ENCODE measurements around the gene TGFBR1.

TGFBR1 gene

DNA sequence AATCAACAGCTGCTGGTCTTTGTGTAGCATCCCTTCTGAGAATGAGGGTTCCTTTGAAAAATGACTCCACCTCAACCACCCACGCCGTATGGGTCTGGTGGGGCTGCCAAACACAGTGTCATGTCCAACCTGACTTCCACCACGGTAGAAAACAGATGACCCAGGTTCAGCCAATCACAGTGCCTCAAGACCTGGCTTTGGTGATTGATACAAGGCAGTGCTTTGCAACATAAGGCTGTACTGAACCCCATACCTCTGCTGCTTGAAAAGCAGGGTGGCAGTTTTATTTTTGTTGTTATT lies 11.5 kb upstream of the TGFBR1 start:
- TF ChIP-seq, protein P1, sequence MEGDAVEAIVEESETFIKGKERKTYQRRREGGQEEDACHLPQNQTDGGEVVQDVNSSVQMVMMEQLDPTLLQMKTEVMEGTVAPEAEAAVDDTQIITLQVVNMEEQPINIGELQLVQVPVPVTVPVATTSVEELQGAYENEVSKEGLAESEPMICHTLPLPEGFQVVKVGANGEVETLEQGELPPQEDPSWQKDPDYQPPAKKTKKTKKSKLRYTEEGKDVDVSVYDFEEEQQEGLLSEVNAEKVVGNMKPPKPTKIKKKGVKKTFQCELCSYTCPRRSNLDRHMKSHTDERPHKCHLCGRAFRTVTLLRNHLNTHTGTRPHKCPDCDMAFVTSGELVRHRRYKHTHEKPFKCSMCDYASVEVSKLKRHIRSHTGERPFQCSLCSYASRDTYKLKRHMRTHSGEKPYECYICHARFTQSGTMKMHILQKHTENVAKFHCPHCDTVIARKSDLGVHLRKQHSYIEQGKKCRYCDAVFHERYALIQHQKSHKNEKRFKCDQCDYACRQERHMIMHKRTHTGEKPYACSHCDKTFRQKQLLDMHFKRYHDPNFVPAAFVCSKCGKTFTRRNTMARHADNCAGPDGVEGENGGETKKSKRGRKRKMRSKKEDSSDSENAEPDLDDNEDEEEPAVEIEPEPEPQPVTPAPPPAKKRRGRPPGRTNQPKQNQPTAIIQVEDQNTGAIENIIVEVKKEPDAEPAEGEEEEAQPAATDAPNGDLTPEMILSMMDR (IDR thresholded peaks at IDR 0.05) = no peak

DNA sequence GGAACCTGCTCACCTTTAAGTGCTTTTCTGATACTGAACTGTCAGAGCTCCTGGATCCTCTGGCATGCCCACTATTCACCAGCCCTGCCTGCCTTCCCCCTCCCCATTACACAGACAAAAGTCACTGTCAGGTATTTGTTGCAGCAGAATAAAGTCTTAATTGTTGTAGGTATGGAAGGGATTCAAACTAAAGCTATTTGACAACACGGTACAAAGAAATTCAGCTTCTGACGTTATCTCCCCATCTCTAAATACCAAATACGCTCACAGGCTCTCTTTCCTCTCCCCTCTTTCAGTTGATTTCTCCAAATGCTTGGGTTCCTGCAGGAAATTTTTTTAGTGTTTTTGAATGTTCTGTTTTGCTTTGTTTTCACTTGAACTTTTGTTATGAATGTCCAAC lies 9.3 kb upstream of the TGFBR1 start:
- TF ChIP-seq, protein P1 (IDR thresholded peaks at IDR 0.05) = no peak

DNA sequence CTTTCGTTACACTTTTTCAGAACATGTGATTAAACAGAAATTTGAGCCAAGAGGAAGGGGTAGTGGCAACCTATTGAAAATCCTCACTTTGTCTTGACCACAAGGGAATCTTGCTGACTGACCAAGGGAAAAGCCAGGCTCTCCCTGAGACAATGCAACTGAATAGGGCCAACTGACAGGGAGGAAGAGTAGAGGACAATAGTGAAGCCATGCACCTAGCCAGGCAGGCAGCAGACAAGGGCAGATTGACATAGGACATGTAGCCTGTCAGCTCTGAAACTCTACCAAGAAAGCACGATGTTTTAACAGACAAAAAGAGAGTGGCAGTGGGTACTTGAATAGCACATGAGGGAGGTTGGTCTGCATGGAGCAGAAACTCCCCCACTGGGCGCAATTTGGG lies 8.5 kb upstream of the TGFBR1 start:
- TF ChIP-seq, protein P1 (IDR thresholded peaks at IDR 0.05) = no peak

DNA sequence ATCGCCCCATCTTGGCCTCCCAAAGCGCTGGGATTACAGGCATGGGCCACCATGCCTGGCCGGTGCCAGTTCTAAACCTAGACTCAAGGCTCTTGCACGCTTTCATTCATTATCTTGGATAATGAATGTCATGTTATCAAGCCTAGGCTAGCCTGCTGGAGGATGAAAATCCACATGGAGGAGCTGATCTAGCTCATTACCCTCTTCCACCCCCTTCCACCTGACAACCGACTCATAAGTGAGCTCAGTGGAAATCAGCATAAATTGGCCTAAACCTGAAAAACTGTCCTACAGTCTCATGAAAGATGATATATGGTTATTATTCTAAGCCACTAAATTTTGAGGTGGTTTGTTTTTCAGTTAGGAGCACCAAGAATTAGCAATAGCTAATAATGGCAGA lies 3.6 kb upstream of the TGFBR1 start:
- TF ChIP-seq, protein P1 (IDR thresholded peaks at IDR 0.05) = no peak

DNA sequence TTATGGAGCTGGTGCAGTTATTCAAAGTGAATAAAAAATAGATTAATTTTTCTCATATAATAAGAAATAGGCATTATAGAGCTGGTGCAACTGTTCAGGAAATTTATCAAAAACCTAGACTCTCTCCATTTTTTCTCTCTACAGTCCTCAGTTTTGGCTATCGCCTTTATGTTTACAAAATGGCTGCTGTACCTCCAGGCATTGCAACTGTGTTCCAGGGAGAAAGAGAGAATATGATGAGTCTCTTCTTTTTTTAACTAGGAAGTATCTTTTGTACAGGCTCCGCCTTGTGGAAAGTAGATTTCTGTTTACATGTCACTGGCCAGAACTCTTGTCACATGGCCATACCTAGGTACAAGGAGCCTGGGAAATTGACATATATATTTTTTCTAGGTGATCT lies 3.1 kb upstream of the TGFBR1 start:
- TF ChIP-seq, protein P1 (IDR thresholded peaks at IDR 0.05) = no peak

DNA sequence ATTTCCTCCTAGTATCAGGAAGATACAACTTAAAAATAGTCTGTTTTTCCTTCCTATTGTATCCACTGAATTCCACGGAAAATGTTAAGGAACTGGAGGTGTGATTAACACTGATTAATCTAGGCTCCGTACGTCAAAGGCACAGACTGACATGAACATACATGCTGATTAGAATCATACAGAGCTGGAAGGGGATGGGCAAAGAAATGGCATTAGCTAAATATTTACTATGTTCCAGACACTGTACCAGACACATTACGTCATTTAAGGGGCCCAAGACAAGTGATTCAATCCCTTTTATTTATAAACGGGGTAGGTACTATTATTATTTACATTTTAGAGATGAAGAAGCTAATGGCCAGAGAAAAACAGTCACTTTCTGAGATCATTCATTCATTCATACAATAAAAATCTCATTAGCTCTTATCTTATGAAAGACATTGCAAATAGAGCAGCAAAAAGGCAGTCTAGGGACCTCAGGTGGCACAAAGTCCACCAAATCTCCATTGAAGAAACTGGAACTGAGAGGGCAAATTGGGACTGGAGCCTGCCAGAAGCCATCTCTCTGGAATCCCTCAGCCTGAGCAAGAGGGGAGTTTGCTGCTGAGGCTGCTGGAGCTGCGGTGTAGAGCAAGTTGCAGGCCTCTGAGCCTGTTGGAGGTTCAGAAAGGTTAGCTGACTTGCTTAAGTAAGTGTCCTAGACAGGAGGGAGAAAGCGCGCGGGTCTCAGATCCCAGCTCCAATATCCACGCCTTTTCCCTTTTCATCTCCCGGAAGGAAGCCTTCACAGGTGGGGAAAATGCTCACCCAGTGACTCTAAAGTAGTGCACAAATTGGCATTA lies 1.6 kb upstream of the TGFBR1 start:
- TF ChIP-seq, protein P1 (IDR thresholded peaks at IDR 0.05) = no peak

DNA sequence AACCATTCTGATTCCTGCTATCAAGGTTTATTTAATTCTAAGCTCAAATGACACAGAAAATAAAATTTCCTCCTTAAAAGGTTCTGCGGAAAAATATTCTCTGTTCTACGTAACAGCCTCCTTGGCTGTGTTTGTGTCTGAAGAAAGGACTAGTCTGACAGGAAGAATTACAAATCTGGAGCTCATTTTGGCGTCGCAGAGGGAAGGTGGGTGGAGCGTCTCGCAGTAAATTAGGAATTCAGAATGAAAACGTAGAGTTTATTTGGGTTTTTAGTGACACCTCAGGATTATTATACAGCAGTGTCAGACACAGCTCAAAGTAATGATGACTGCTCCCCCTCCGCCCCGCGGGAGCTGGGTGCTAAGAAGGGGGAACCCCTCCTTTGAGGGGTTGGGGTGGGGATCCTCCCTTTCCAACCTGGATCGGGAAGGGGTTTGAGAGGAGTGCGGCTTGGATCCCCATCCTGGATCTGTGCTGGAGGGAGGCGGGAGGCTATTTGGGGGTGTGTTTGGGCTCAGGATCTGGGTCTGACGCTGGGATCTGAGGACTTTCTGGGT lies 933 bp upstream of the TGFBR1 start:
- TF ChIP-seq, protein P1 (IDR thresholded peaks at IDR 0.05) = no peak
